PC-9 (cell line): ENCODE data around the gene ETV3L. TPM values are rescaled to one million over a fixed set of nuclear protein-coding genes. Genes with fewer than 3 reads are reported as not detected.
"Not testable (repeated sequence)": the region's sequence is repeated elsewhere in the genome, so short reads cannot be mapped to it uniquely, and the experiment has no call there.

Source experiments
- BruUV-seq: library from RNA; stranded (reverse); fragments of 400-500 nt; replicated peaks from 2 replicates; lab custom pipeline; 2021; lab: Mats Ljungman, UMichigan
- CTCF ChIA-PET: fragments of 300-600 bp; sonication (Branson Sonifier 250); formaldehyde crosslinking; loops from one replicate; lab custom pipeline; 2022; ENCODE audit warnings: antibody characterized with exemption; lab: Charles Lee
- POLR2A ChIA-PET: fragments of 300-600 bp; sonication (Branson Sonifier 250); formaldehyde crosslinking; loops from one replicate; lab custom pipeline; 2022; ENCODE audit warnings: antibody characterized with exemption; ENCODE audit not compliant: unreplicated experiment; lab: Charles Lee
- DNase-seq, 2 experiments: peaks; one replicate each; pipeline versions ENCODE4 v3.0.0 to v3.0.0-alpha.2; 2015 to 2022; ENCODE audit warnings: mixed read lengths in 1 of 2
- H2AFZ ChIP-seq: fragments of 200-600 bp; sonication (generic); 2 replicates; pipeline ENCODE4 v1.8.1; 2017; ENCODE audit warnings: antibody characterized with exemption
- H3F3A ChIP-seq: fragments of 200-600 bp; sonication (generic); 2 replicates; pipeline ENCODE4 v1.8.1; 2017; ENCODE audit warnings: antibody characterized with exemption, mild to moderate bottlenecking, low read depth; ENCODE audit not compliant: insufficient read depth
- H3K27ac ChIP-seq: fragments of 200-600 bp; sonication (generic); 2 replicates; pipeline ENCODE4 v1.6.1; 2016; ENCODE audit warnings: mixed run types
- H3K27me3 ChIP-seq: fragments of 200-600 bp; sonication (generic); 2 replicates; pipeline ENCODE4 v1.6.1; 2016; ENCODE audit warnings: low read depth, mixed run types; ENCODE audit not compliant: insufficient read depth
- H3K36me3 ChIP-seq: fragments of 200-600 bp; sonication (generic); 2 replicates; pipeline ENCODE4 v1.6.1; 2016; ENCODE audit warnings: low read depth, mixed run types
- H3K4me1 ChIP-seq: fragments of 200-600 bp; sonication (generic); replicated peaks from 2 replicates; pipeline ENCODE4 v1.6.1; 2016; ENCODE audit warnings: mixed run types; ENCODE audit not compliant: insufficient read depth
- H3K4me2 ChIP-seq: fragments of 200-600 bp; sonication (generic); 2 replicates; pipeline ENCODE4 v1.6.1; 2017; ENCODE audit warnings: mixed run types
- H3K4me3 ChIP-seq: fragments of 200-600 bp; sonication (generic); 2 replicates; pipeline ENCODE4 v1.6.1; 2016; ENCODE audit warnings: mixed run types
- H3K79me2 ChIP-seq: fragments of 200-600 bp; sonication (generic); 2 replicates; pipeline ENCODE4 v1.6.1; 2017; ENCODE audit warnings: low read depth, mixed run types
- H3K9me2 ChIP-seq: fragments of 200-600 bp; sonication (generic); 2 replicates; pipeline ENCODE4 v1.8.1; 2017; ENCODE audit warnings: mild to moderate bottlenecking; ENCODE audit not compliant: insufficient read depth
- H3K9me3 ChIP-seq: fragments of 200-600 bp; sonication (generic); 2 replicates; pipeline ENCODE4 v1.8.1; 2016; ENCODE audit warnings: low read depth; ENCODE audit not compliant: insufficient read depth
- H4K20me1 ChIP-seq: fragments of 200-600 bp; sonication (generic); 2 replicates; pipeline ENCODE4 v1.8.1; 2017; ENCODE audit not compliant: insufficient read depth
- CTCF ChIP-seq: fragments of 200-600 bp; sonication (generic); conservative IDR thresholded peaks from 2 replicates; pipeline ENCODE4 v1.6.1; 2017; ENCODE audit warnings: mixed run types, antibody characterized with exemption, mild to moderate bottlenecking, moderate library complexity
- EZH2 ChIP-seq: fragments of 200-600 bp; sonication (generic); IDR thresholded peaks from 2 replicates; pipeline ENCODE4 v1.8.0; 2017; ENCODE audit warnings: antibody characterized with exemption, low read depth
- intact Hi-C: fragments of 100-400 bp; cut with micrococcal nuclease; formaldehyde crosslinking; loops from one replicate; pipeline ENCODE4 v1.10.0; 2022; ENCODE audit not compliant: unreplicated experiment
- total RNA-seq: library from RNA; stranded (reverse); gene quantifications from 2 replicates; pipeline ENCODE4 v1.2.3, GENCODE V29; 2021

ETV3L gene
- total RNA-seq, 1 experiment from 2014 or later = not detected

GRCh38 chr1:157103268-157103667 is 3.7 kb upstream of the ETV3L start:
- Histone ChIP-seq H3K27ac (no peak overlapping the region), H3K4me3 (no peak overlapping the region), H3K79me2 (no peaks in the 10 kb centered on the region), H3K4me2 (no peak overlapping the region), H3K9me2 (no peaks in the 10 kb centered on the region), H2AFZ (no peak overlapping the region), H3K27me3 (no peaks in the 10 kb centered on the region), H3K9me3 (no peaks in the 10 kb centered on the region), H3K4me1 (peaks cover 11% of the 10 kb centered on the region), H3F3A (no peaks in the 10 kb centered on the region; the same call in 1 of the 2 replicates), H3K36me3 (no peaks in the 10 kb centered on the region), H4K20me1 (no peaks in the 10 kb centered on the region)
- ChIA-PET POLR2A (no interaction called here), CTCF (no interaction called here)
- BruUV-seq = no TSS peak
- TF ChIP-seq EZH2 = no peak
- no peak for TF ChIP-seq CTCF
- DNase-seq = no peak
- intact Hi-C loops = no loop called here

DNA sequence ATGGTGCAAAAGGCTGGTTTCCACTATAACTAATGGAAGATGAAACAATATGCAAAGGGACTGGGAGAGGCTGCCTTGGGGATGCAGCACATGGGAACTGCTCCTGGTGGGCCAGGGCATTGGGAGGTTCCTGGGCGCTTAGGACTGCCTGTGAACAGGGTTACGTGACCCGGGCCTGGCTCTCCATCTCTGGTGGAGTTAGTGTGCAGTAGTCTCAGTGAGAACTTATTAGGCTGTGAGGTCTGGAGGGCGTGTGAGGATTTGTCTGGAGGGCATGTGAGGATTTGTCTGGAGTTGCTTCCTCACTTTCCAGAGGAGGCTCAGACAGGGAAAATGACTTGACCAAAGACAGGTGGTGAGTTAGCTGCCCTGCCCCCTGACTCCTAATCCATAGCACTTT is 1.5 kb upstream of the ETV3L start:
- intact Hi-C loops = no loop called here
- H3K27me3 ChIP-seq = no peaks in the 10 kb centered on the region
- ChIA-PET POLR2A (interaction anchor here (0.7 kb wide), 1 partner anchor 35 kb away, joined by 4 read pairs; no protein-coding TSS in a partner anchor), CTCF (no interaction called here)
- H3K9me3 ChIP-seq = no peaks in the 10 kb centered on the region
- H3K4me3 ChIP-seq = no peak overlapping the region
- DNase-seq = no peak
- no peak overlapping the region for H3K4me2 ChIP-seq
- no peaks in the 10 kb centered on the region for H3K9me2 ChIP-seq
- H3K27ac ChIP-seq = no peak overlapping the region
- TF ChIP-seq CTCF (no peak), EZH2 (no peak)
- BruUV-seq = no TSS peak
- H3K36me3 ChIP-seq = no peaks in the 10 kb centered on the region
- H3K79me2 ChIP-seq = no peaks in the 10 kb centered on the region
- no peak overlapping the region for H2AFZ ChIP-seq
- no peaks in the 10 kb centered on the region; the same call in 1 of the 2 replicates for H3F3A ChIP-seq
- H4K20me1 ChIP-seq = no peaks in the 10 kb centered on the region
- H3K4me1 ChIP-seq = peaks cover 3% of the 10 kb centered on the region

DNA sequence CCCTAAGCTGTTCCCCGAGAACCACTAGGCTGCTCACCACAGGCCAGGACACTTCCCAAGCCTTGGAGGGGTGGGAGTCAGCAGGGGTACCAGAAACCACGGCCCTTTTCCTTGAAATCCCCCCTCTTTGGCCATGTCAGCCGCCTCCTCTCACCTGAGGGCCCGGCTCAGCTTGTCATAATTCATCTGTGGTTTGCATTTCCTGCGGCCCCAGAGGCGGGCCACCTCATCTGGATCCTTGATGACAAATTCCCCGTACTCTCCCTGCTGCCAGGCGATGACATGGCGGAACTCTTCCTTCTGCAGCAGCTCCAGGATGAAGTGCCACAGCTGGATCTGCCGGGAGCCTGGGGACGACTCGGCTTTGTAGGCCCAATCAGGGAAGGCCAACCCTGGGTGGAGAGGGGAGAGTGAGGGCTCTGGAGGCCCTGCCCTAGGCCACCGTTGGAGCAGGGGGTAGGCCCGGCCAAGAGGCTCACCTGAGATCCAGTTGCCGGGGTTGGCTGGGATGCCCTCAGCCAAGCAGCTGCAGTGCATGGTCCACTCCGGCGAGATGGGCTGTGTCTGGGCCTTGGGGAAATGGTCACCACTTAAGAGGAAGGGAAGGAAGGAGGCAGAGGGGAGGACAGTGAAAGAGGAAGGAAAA is 498 bp downstream of the ETV3L start:
- H3K9me3 ChIP-seq, H3K27me3 ChIP-seq, H3K27ac ChIP-seq, DNase-seq, H3K4me2 ChIP-seq, H3K36me3 ChIP-seq, H3K4me1 ChIP-seq, H4K20me1 ChIP-seq, H3K79me2 ChIP-seq, H2AFZ ChIP-seq, POLR2A ChIA-PET, BruUV-seq, intact Hi-C loops, H3K9me2 ChIP-seq, H3F3A ChIP-seq, H3K4me3 ChIP-seq: not testable (repeated sequence)
- CTCF ChIA-PET = interaction anchor here (0.6 kb wide), 1 partner anchor 39 kb away, joined by 9 read pairs; the partner anchor contains the start of gene ETV3

DNA sequence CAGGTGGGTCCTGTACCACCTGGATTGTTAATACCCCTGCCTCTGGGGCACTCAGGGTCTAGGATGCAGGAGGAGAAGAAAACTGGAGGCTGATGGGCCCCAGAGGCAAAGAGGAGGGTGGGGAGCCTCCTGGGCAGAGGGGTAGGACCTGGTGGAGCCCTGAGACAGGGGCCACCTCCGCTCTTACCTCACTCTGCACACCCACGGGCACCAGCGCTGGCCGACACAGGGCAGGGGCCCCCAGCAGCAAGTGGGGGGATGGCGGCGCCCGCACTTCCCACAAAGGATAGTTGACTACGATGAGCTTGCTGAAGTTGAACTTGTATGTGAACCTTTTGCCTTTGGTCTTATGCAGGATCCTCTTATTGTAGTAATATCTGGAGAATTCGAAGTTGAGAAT is 1.1 kb downstream of the ETV3L start:
- Histone ChIP-seq H3K4me3 (no peak overlapping the region), H3K4me2 (no peak overlapping the region), H3K9me3 (no peaks in the 10 kb centered on the region), H2AFZ (no peak overlapping the region), H3K79me2 (no peaks in the 10 kb centered on the region), H3K4me1 (no peaks in the 10 kb centered on the region), H3K9me2 (no peaks in the 10 kb centered on the region), H3K27me3 (no peaks in the 10 kb centered on the region), H3K36me3 (no peaks in the 10 kb centered on the region), H3F3A (no peaks in the 10 kb centered on the region), H4K20me1 (no peaks in the 10 kb centered on the region), H3K27ac (no peak overlapping the region)
- DNase-seq = no peak
- no TSS peak for BruUV-seq
- intact Hi-C loops = no loop called here
- ChIA-PET CTCF (no interaction called here), POLR2A (no interaction called here)
- TF ChIP-seq CTCF (no peak), EZH2 (no peak)
